Kidney epithelial cell (primary cell): ENCODE measurements around the gene OSBPL9. TPM values are rescaled to one million over a fixed set of nuclear protein-coding genes. Genes with fewer than 3 reads are reported as not detected.
"Not testable (repeated sequence)": the region's sequence is repeated elsewhere in the genome, so short reads cannot be mapped to it uniquely, and the experiment has no call there.

ENCODE experiments used
- DNase-seq: peaks from one replicate; pipeline ENCODE4 v3.0.0-alpha.2; 2010; ENCODE audit warnings: low read depth
- H3K27me3 ChIP-seq: 2 replicates; pipeline ENCODE4 v1.6.0; 2011; ENCODE audit warnings: low read length; ENCODE audit not compliant: control insufficient read depth, insufficient read depth
- H3K36me3 ChIP-seq: 2 replicates; pipeline ENCODE4 v1.5.1; 2011; ENCODE audit warnings: low read length; ENCODE audit not compliant: control insufficient read depth, insufficient read depth
- H3K4me3 ChIP-seq: 2 replicates; pipeline ENCODE4 v1.5.1; 2011; ENCODE audit warnings: low read depth, mild to moderate bottlenecking, control low read depth, low read length
- CTCF ChIP-seq: IDR thresholded peaks from 2 replicates; pipeline ENCODE4 v1.5.1; 2011; ENCODE audit warnings: mild to moderate bottlenecking, moderate library complexity, low read length, control low read depth, inconsistent platforms; ENCODE audit not compliant: insufficient read depth, poor library complexity, severe bottlenecking
- total RNA-seq: library from RNA; depleted of rRNA; stranded (reverse); fragments of >200 nt; gene quantifications from 2 replicates; pipeline ENCODE4 v1.2.3, GENCODE V29; 2015

OSBPL9 gene
- total RNA-seq, 1 donor from 2014 or later: 94.1 TPM

DNA sequence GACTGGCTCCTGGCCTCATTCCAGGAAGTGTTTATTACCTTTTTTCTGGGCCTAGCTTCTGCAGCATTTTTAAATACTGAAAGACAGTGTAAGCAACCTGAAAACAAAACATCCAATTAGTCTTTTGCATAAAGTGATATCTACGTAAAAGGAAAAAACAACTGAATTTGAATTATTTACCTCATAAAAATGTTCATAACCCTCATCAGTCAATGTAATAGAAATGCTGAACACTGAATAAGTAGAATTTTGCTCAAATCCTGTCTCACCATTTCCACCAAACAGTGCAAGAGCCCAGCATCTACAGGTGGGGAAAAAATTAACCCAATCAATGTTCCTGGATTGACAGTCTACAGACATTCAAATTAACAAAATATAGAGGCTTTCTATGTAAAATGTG, 197.6 kb downstream of the OSBPL9 start:
- TF ChIP-seq CTCF: no peak
- DNase-seq: no peak
- no peaks in the 10 kb centered on the region for H3K36me3 ChIP-seq
- no peak overlapping the region for H3K4me3 ChIP-seq
- no peaks in the 10 kb centered on the region for H3K27me3 ChIP-seq

DNA sequence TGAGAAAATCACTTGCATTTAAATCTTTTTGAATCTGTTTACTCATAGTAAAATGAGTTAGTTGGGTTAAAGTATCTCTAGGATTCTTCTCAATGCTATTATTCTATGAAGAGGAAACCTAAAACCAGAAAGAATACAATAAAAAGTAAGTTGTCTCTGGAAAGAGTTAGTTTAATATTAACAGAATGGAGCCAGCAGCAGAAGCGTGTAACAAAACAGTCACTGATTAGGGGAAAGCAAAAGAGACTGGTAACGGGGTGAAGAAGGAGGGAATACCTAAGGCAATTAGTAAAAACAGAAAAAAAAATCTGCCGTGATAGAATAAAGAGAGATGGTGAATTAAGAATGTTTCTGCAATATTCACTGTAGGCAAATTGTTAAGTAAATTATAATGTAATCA, 201.6 kb downstream of the OSBPL9 start:
- no peak for TF ChIP-seq CTCF
- H3K36me3 ChIP-seq: no peaks in the 10 kb centered on the region
- no peak for DNase-seq

GRCh38 chr1:51819021-51819420, 202.1 kb downstream of the OSBPL9 start:
- DNase-seq, H3K27me3 ChIP-seq, H3K36me3 ChIP-seq, H3K4me3 ChIP-seq: not testable (repeated sequence)

More for the DNA sequence above, 201.6 kb downstream of the OSBPL9 start:
- Histone ChIP-seq H3K27me3 (no peaks in the 10 kb centered on the region), H3K4me3 (peak overlapping the region; percentile 6)

- Histone ChIP-seq H3K4me3 (no peak overlapping the region), H3K27me3 (no peaks in the 10 kb centered on the region), H3K36me3 (no peaks in the 10 kb centered on the region)
- no peak for DNase-seq
- TF ChIP-seq CTCF: no peak
These were observed 202.9 kb downstream of the OSBPL9 start for GRCh38 chr1:51819810-51820209.

- H3K4me3 ChIP-seq: no peak overlapping the region
- no peaks in the 10 kb centered on the region for H3K27me3 ChIP-seq
- H3K36me3 ChIP-seq: no peaks in the 10 kb centered on the region
- DNase-seq: no peak
- no peak for TF ChIP-seq CTCF
These were observed 212.2 kb downstream of the OSBPL9 start for GRCh38 chr1:51829058-51829457.

- DNase-seq: no peak
- no peak for TF ChIP-seq CTCF
- no peak overlapping the region for H3K4me3 ChIP-seq
- H3K27me3 ChIP-seq: no peaks in the 10 kb centered on the region
- H3K36me3 ChIP-seq: no peaks in the 10 kb centered on the region
These were observed 216.8 kb downstream of the OSBPL9 start for GRCh38 chr1:51833700-51834099.
